Airway epithelial cell (primary cell): ENCODE data around the gene KRTAP19-1. TPM values are rescaled to one million over a fixed set of nuclear protein-coding genes. Genes with fewer than 3 reads are reported as not detected.

Experiments used
- total RNA-seq: library from RNA; depleted of rRNA; stranded (reverse); fragments of >200 nt; gene quantifications from 2 replicates; pipeline ENCODE4 v1.2.3, GENCODE V29; 2015

KRTAP19-1 gene
- total RNA-seq, result not detected in 2 replicates

DNA sequence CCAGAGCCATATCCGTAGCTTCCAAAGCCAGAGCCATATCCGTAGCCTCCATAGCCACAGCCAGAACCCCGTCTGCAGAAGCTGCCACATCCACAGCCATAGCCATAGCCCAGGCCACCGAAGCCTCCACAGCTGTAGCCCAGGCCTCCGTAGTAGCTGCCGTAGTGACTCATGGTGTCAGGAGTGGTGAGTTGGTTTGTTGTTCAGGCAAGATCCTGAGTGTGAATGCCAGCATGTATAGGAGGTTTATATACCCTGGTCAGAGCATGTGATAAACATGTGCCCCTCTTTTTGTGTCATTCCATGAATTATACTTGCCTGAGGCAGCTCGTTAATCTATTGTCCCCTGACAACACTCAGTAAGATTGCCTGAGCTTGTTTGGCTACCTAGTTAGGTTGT is at the start of gene KRTAP19-1:
KRTAP19-1 (minus strand) TSS at position 223 of the 400 bp plus-strand sequence; CDS start at position 173, 50 bp downstream.

GRCh38 chr21:30502041-30502440 is 21.9 kb upstream of the KRTAP19-1 start, which contains the start of gene KRTAP19-5:
TSS of gene KRTAP19-5 (minus strand) at chr21:30502141. CDS start at chr21:30502090, 51 bp downstream.

DNA sequence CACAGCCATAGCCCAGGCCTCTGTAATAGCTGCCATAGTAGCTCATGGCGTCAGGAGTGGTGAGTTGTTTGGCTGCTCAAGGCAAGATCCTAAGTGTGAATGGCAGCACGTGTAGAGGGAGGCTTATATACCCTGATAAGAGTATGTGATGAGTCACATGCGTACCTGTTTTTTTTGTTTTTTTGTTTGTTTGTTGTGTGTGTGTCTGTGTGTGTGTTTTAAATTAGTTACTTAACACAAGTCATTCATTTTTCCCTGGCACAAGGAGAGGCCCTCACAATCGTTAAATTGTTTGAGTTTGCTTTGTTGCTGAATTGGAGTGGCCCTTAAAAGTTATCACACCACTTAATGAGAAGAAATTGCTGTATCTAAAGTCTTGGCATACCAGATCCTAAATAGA is 16.9 kb upstream of the KRTAP19-1 start, which contains the start of gene KRTAP19-4:
KRTAP19-4 (minus strand) TSS at position 101 of the 400 bp plus-strand sequence; CDS start at position 46, 55 bp downstream.

GRCh38 chr21:30491963-30492428 is 11.8 kb upstream of the KRTAP19-1 start, which contains the start of gene KRTAP19-3:
TSS of gene KRTAP19-3 (minus strand) at chr21:30492013. CDS start at chr21:30491957, 56 bp downstream.

DNA sequence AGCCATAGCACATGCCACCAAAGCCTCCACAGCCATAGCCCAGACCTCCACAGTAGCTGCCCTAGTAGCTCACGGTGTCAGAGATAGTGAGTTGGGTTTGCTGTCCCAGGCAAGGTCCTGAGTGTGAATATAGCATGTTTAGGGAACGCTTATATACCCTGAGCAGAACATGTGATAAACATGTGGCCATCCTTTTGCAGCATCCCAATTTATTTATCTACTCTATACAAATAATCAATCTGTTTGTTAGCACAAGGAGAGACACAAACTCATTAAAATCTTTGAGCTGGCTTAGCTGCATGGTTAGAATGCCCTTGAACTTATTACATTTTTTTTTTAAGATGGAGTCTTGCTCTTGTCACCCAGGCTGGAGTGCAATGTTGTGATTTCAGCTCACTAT is 7.2 kb upstream of the KRTAP19-1 start, which contains the start of gene KRTAP19-2:
KRTAP19-2 (minus strand) TSS at position 101 of the 400 bp plus-strand sequence; CDS start at position 13, 88 bp downstream.

DNA sequence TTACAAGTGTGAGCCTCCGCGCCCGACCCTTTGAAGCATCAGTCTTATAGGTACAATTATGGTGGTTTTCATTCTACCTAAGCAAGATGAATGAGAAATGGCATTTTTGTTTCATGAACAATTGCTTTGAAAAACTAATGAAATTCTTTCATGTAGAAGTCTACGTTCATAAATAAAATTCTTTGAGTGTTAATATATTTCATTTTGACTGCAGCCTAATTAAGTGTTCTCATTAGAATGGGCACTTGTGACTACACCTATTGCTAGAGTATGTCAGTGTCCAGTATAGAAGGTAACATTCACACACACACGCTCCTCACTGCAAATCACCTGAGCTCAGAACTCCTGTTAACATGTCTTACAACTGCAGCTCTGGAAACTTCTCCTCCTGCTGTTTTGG is 40.2 kb downstream of the KRTAP19-1 start, which contains the start of gene KRTAP15-1:
KRTAP15-1 (plus strand) TSS at position 301 of the 400 bp plus-strand sequence; CDS start at position 354, 53 bp downstream.

GRCh38 chr21:30430170-30430655 is 50.0 kb downstream of the KRTAP19-1 start, which contains the start of gene KRTAP13-4:
TSS of gene KRTAP13-4 (plus strand) at chr21:30430220. CDS start at chr21:30430276, 56 bp downstream.

Other genes with a start within 250 kb of the KRTAP19-1 start
- not detected in 2 replicates for gene KRTAP24-1, start 197.4 kb downstream of the KRTAP19-1 start, total RNA-seq
- gene KRTAP25-1, start 190.9 kb downstream of the KRTAP19-1 start, total RNA-seq, result not detected in 2 replicates
- gene KRTAP26-1, start 160.1 kb downstream of the KRTAP19-1 start, total RNA-seq, result not detected in 2 replicates
- gene KRTAP27-1, start 142.7 kb downstream of the KRTAP19-1 start, total RNA-seq, result not detected in 2 replicates
- not detected in 2 replicates for gene KRTAP23-1, start 131.8 kb downstream of the KRTAP19-1 start, total RNA-seq
- gene KRTAP13-2, start 108.1 kb downstream of the KRTAP19-1 start, total RNA-seq, result not detected in 2 replicates
- gene KRTAP13-1, start 84.3 kb downstream of the KRTAP19-1 start, total RNA-seq, result not detected in 2 replicates
- gene KRTAP13-3, start 54.4 kb downstream of the KRTAP19-1 start, total RNA-seq, result not detected in 2 replicates
- gene KRTAP13-4, start 50.1 kb downstream of the KRTAP19-1 start, total RNA-seq, result not detected in 2 replicates
- not detected in 2 replicates for gene KRTAP15-1, start 40.1 kb downstream of the KRTAP19-1 start, total RNA-seq
- gene KRTAP19-2, start 7.1 kb upstream of the KRTAP19-1 start, total RNA-seq, result not detected in 2 replicates
- not detected in 2 replicates for gene KRTAP19-3, start 11.6 kb upstream of the KRTAP19-1 start, total RNA-seq
- gene KRTAP19-4, start 16.8 kb upstream of the KRTAP19-1 start, total RNA-seq, result not detected in 2 replicates
- not detected in 2 replicates for gene KRTAP19-5, start 21.8 kb upstream of the KRTAP19-1 start, total RNA-seq
- gene KRTAP19-6, start 61.5 kb upstream of the KRTAP19-1 start, total RNA-seq, result not detected in 2 replicates
- gene KRTAP19-7, start 80.9 kb upstream of the KRTAP19-1 start, total RNA-seq, result not detected in 2 replicates
- gene KRTAP22-2, start 110.0 kb upstream of the KRTAP19-1 start, total RNA-seq, result not detected in 2 replicates
- gene KRTAP6-3, start 112.1 kb upstream of the KRTAP19-1 start, total RNA-seq, result not detected in 2 replicates
- gene KRTAP6-2, start 118.5 kb upstream of the KRTAP19-1 start, total RNA-seq, result not detected in 2 replicates
- gene KRTAP22-1, start 120.7 kb upstream of the KRTAP19-1 start, total RNA-seq, result not detected in 2 replicates
- not detected in 2 replicates for gene KRTAP6-1, start 133.6 kb upstream of the KRTAP19-1 start, total RNA-seq
- gene KRTAP20-1, start 136.1 kb upstream of the KRTAP19-1 start, total RNA-seq, result not detected in 2 replicates
- not detected in 2 replicates for gene KRTAP20-4, start 140.3 kb upstream of the KRTAP19-1 start, total RNA-seq
- not detected in 2 replicates for gene KRTAP20-2, start 154.8 kb upstream of the KRTAP19-1 start, total RNA-seq
- not detected in 2 replicates for gene KRTAP20-3, start 162.5 kb upstream of the KRTAP19-1 start, total RNA-seq
- gene KRTAP21-3, start 238.4 kb upstream of the KRTAP19-1 start, total RNA-seq, result not detected in 2 replicates